ENCODE data around the gene WFDC12. TPM values are rescaled to one million over a fixed set of nuclear protein-coding genes. Genes with fewer than 3 reads are reported as not detected.

WFDC12 gene
- total RNA-seq, 4 donors from 2014 or later: 0.68 TPM; not detected in 3

DNA sequence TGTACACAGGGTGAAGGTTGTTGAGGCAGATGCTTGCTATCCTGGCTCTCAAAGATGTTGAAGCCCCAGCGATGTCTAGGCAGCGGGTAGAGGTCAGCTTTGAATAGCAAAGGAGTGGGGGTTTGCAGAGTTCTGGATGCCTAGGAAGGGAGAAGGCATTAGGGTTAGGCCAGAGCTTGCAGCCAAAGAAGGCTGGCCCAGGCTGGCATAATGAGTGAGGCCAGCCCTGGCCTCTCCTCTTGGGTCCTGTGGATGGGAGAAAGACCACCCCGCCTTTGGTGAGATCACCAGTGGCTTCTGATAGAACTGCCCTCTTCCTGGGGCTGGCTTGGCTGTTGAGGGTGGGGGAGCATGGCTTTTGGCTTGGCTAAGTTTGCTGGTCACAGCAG is 8.9 kb downstream of the WFDC12 start:
- Histone ChIP-seq H3K36me3 (no peaks in the 10 kb centered on the region), H3K4me1 (peaks cover 0 to 4% (median 2%) of the 10 kb centered on the region in 4 donors), H3K27ac (no peak overlapping the region), H3K27me3 (peaks cover 7% of the 10 kb centered on the region), H3K4me3 (no peak overlapping the region), H3K9me3 (no peaks in the 10 kb centered on the region)
- no peak for DNase-seq
- intact Hi-C loops (cut with DNase I; ENCODE audit: low total_unique reads) (no loop called here), in situ Hi-C loops (cut with MboI; ENCODE audit: low pct_ligation_motif_present in 1 of 4, low pct_unique_long_range_greater_than_20kb in 1 of 4, low sequenced_read_pairs in 3 of 4) (loop anchor here in 1 of 4 donors (25.0 kb wide), 1 partner anchor 172 kb away; no protein-coding TSS in a partner anchor)
- TF ChIP-seq POLR2A (IDR thresholded peaks at IDR 0.05) (no peak), POLR2AphosphoS5 (IDR thresholded peaks at IDR 0.05) (no peak), EP300 (IDR thresholded peaks at IDR 0.05; ENCODE audit: low read depth) (no peak)
- TF ChIP-seq, protein P1, sequence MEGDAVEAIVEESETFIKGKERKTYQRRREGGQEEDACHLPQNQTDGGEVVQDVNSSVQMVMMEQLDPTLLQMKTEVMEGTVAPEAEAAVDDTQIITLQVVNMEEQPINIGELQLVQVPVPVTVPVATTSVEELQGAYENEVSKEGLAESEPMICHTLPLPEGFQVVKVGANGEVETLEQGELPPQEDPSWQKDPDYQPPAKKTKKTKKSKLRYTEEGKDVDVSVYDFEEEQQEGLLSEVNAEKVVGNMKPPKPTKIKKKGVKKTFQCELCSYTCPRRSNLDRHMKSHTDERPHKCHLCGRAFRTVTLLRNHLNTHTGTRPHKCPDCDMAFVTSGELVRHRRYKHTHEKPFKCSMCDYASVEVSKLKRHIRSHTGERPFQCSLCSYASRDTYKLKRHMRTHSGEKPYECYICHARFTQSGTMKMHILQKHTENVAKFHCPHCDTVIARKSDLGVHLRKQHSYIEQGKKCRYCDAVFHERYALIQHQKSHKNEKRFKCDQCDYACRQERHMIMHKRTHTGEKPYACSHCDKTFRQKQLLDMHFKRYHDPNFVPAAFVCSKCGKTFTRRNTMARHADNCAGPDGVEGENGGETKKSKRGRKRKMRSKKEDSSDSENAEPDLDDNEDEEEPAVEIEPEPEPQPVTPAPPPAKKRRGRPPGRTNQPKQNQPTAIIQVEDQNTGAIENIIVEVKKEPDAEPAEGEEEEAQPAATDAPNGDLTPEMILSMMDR (IDR thresholded peaks at IDR 0.05): no peak
- 50 to 79% methylated on average over 2 to 3 of the region's 3 CpGs for WGBS, 2 donors (ENCODE audit: low coverage in 1 of 2)

DNA sequence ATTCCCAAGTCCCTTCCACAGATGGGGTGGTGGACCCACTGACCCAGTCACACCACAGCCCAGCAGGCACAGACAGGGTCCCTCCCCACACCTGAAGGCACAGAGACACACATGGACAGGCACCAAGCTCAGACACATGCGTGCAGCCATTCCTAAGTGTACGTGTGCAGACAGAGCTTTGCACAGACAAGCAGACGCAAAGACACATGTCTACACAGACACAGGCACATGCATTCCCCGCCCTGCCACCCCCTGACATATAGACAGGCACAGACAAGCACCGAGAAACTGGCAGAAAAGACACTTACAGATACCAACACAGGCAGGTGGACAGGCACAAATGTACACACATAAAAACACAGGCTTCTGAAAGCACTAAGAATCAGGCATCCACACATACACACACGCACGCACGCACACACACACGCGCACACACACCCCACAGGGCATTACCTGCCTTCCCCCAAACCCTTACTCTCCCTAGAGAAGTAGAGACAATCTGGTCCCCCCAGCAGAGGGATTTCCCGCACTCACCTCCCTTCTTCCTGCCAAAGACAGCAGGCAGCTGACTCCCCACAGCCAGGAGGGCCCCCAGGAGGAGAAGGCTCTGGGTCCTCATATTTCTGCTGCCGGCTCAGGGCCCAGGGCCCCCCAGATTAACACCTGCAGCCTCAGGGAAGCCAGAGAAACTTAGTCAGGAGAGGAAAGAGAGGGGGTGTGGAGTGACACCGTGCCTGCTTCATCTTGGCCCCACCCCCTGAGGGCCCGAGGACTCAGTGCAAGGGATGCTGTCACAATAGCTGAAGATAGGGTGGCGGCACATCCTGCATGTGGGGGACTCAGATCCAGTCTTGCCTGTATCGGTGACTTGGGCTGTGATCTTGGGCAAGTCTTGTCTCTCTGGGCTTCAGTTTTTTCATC is 9.5 kb downstream of the WFDC12 start, which contains the start of gene WFDC5:
WFDC5 (minus strand) TSS at position 710 of the 921 bp plus-strand sequence; CDS start at position 619, 91 bp downstream.
- peaks cover 10% of the 10 kb centered on the region for H3K27me3 ChIP-seq
- in situ Hi-C loops (cut with MboI; ENCODE audit: low pct_ligation_motif_present in 1 of 4, low pct_unique_long_range_greater_than_20kb in 1 of 4, low sequenced_read_pairs in 3 of 4) (loop anchor here in 1 of 4 donors (25.0 kb wide), 1 partner anchor 173 kb away; no protein-coding TSS in a partner anchor), intact Hi-C loops (cut with DNase I; ENCODE audit: low total_unique reads) (no loop called here)
- H3K27ac ChIP-seq: no peak within 1 kb of the TSS
- WGBS, 2 donors (ENCODE audit: low coverage in 1 of 2): 65% methylated on average over 15 of the region's 16 CpGs; no CpG with 5 or more reads in 1 of the 2 donors
- no peaks in the 10 kb centered on the region for H3K9me3 ChIP-seq
- TF ChIP-seq POLR2A (IDR thresholded peaks at IDR 0.05) (no peak), EP300 (IDR thresholded peaks at IDR 0.05; ENCODE audit: low read depth) (no peak), POLR2AphosphoS5 (IDR thresholded peaks at IDR 0.05) (no peak)
- TF ChIP-seq, protein P1 (IDR thresholded peaks at IDR 0.05): no peak
- no peaks in the 10 kb centered on the region for H3K36me3 ChIP-seq
- H3K4me3 ChIP-seq: no peak within 1 kb of the TSS
- no peak for DNase-seq
- peaks cover 0 to 4% (median 2%) of the 10 kb centered on the region in 4 donors for H3K4me1 ChIP-seq

DNA sequence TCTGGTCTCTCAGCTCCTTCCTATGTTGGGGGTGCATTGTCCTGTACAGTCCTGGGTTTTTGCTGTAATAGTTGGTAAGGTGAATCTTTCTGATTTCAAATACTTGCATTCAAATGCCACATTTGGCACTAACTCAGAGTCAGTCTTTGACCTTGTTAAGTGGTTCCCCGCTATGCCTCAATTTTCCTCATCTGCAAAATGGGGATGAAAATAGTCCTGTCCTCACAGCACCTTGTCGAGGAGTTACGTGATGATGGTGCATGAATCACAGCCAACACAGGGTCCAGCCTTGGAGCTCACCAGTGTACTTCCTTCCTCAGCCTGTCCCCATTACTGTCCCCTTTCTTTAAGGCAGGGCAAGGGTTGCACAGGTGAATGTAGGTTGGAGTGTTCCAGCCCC is 10.4 kb downstream of the WFDC12 start:
- no peaks in the 10 kb centered on the region for H3K9me3 ChIP-seq
- no peaks in the 10 kb centered on the region for H3K36me3 ChIP-seq
- intact Hi-C loops (cut with DNase I; ENCODE audit: low total_unique reads) (no loop called here), in situ Hi-C loops (cut with MboI; ENCODE audit: low pct_ligation_motif_present in 1 of 4, low pct_unique_long_range_greater_than_20kb in 1 of 4, low sequenced_read_pairs in 3 of 4) (loop anchor here in 1 of 4 donors (25.0 kb wide), 1 partner anchor 173 kb away; no protein-coding TSS in a partner anchor)
- peaks cover 0 to 4% (median 2%) of the 10 kb centered on the region in 4 donors for H3K4me1 ChIP-seq
- H3K27me3 ChIP-seq: peaks cover 10% of the 10 kb centered on the region
- H3K27ac ChIP-seq: no peak overlapping the region
- TF ChIP-seq EP300 (IDR thresholded peaks at IDR 0.05; ENCODE audit: low read depth) (no peak), POLR2A (IDR thresholded peaks at IDR 0.05) (no peak), POLR2AphosphoS5 (IDR thresholded peaks at IDR 0.05) (no peak)
- TF ChIP-seq, protein P1 (IDR thresholded peaks at IDR 0.05): no peak
- WGBS, 2 donors (ENCODE audit: low coverage in 1 of 2): 89% methylated on average over 3 of the region's 3 CpGs; no CpG with 5 or more reads in 1 of the 2 donors
- no peak overlapping the region for H3K4me3 ChIP-seq
- DNase-seq: no peak

DNA sequence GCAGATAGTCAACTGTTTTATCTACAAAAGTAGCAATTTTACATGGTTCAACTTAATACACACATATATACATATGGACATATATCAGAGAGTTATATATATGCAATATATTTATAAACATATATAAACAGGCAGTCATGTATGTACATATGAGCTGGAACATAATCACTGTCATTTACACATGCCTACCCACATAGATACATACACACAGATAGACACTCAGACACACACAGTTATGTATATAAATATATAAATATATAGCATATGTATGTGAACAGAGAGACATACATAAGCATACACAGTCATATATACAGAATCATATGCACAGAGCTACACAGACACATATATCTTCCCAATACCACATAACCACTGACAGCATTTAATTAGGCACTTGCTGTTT is 11.5 kb downstream of the WFDC12 start:
- in situ Hi-C loops (cut with MboI; ENCODE audit: low pct_ligation_motif_present in 1 of 4, low pct_unique_long_range_greater_than_20kb in 1 of 4, low sequenced_read_pairs in 3 of 4) (loop anchor here in 1 of 4 donors (25.0 kb wide), 1 partner anchor 175 kb away; no protein-coding TSS in a partner anchor), intact Hi-C loops (cut with DNase I; ENCODE audit: low total_unique reads) (no loop called here)
- peaks cover 8% of the 10 kb centered on the region for H3K27me3 ChIP-seq
- no peaks in the 10 kb centered on the region for H3K4me1 ChIP-seq
- H3K9me3 ChIP-seq: no peaks in the 10 kb centered on the region
- H3K27ac ChIP-seq: no peak overlapping the region
- H3K36me3 ChIP-seq: no peaks in the 10 kb centered on the region
- no peak for DNase-seq
- no peak overlapping the region for H3K4me3 ChIP-seq
- TF ChIP-seq EP300 (IDR thresholded peaks at IDR 0.05; ENCODE audit: low read depth) (no peak), POLR2AphosphoS5 (IDR thresholded peaks at IDR 0.05) (no peak), POLR2A (IDR thresholded peaks at IDR 0.05) (no peak)
- TF ChIP-seq, protein P1 (IDR thresholded peaks at IDR 0.05): no peak

Data from transverse colon (tissue), 4 donors.